Keratinocyte (primary cell): ENCODE measurements around the gene RPP38. TPM values are rescaled to one million over a fixed set of nuclear protein-coding genes. Genes with fewer than 3 reads are reported as not detected.

Experiments used
- DNase-seq: peaks from one replicate; pipeline ENCODE4 v3.0.0-alpha.2; 2011; ENCODE audit warnings: low read depth, missing footprints, low spot score
- FAIRE-seq: peaks from 2 replicates; lab custom pipeline; 2011; peaks lifted over from hg19 to GRCh38; lab: Jason Lieb, UNC
- H2AFZ ChIP-seq: 2 replicates; pipeline ENCODE4 v1.6.0; 2012; ENCODE audit warnings: low read length, control low read depth, inconsistent platforms; ENCODE audit not compliant: control insufficient read depth
- H3K27ac ChIP-seq: 2 replicates; pipeline ENCODE4 v1.5.1; 2011; ENCODE audit warnings: low read length; ENCODE audit not compliant: control insufficient read depth, insufficient read depth
- H3K27me3 ChIP-seq: 3 replicates; pipeline ENCODE4 v1.6.0; 2011; ENCODE audit warnings: low read length; ENCODE audit not compliant: control insufficient read depth, insufficient read depth; ENCODE audit errors: extremely low read depth
- H3K36me3 ChIP-seq, 2 experiments: 2 replicates in 1 of 2; 3 replicates in 1 of 2; pipeline ENCODE4 v1.5.1; 2011; ENCODE audit warnings: low read length in 2 of 2, mild to moderate bottlenecking in 1 of 2; ENCODE audit not compliant: control insufficient read depth in 2 of 2, insufficient read depth in 2 of 2; ENCODE audit errors: extremely low read depth in 1 of 2
- H3K4me1 ChIP-seq: 3 replicates; pipeline ENCODE4 v1.5.1; 2011; ENCODE audit warnings: low read length; ENCODE audit not compliant: control insufficient read depth, insufficient read depth; ENCODE audit errors: extremely low read depth
- H3K4me2 ChIP-seq: 3 replicates; pipeline ENCODE4 v1.6.0; 2011; ENCODE audit warnings: low read depth, low read length; ENCODE audit not compliant: control insufficient read depth, insufficient read depth; ENCODE audit errors: extremely low read depth
- H3K4me3 ChIP-seq, 3 experiments: fragments of 200-600 bp in 1 of 3; sonication (generic) in 1 of 3; 2 replicates in 2 of 3; 3 replicates in 1 of 3; pipeline ENCODE4 v1.5.1; 2011 to 2016; ENCODE audit warnings: low read length in 3 of 3, mild to moderate bottlenecking in 3 of 3, control low read depth in 2 of 3, inconsistent platforms in 1 of 3, low read depth in 1 of 3, mixed read lengths in 1 of 3, mixed run types in 1 of 3, moderate library complexity in 1 of 3; ENCODE audit not compliant: control insufficient read depth in 2 of 3, insufficient read depth in 2 of 3; ENCODE audit errors: extremely low read depth in 1 of 3
- H3K79me2 ChIP-seq: 2 replicates; pipeline ENCODE4 v1.6.0; 2012; ENCODE audit warnings: low read length; ENCODE audit not compliant: control insufficient read depth, insufficient read depth
- H3K9ac ChIP-seq: 3 replicates; pipeline ENCODE4 v1.6.0; 2011; ENCODE audit warnings: low read length; ENCODE audit not compliant: control insufficient read depth, insufficient read depth; ENCODE audit errors: extremely low read depth
- H3K9me1 ChIP-seq: 3 replicates; pipeline ENCODE4 v1.6.0; 2011; ENCODE audit warnings: low read length; ENCODE audit not compliant: control insufficient read depth, insufficient read depth; ENCODE audit errors: extremely low read depth
- H3K9me3 ChIP-seq: 2 replicates; pipeline ENCODE4 v1.5.1; 2012; ENCODE audit warnings: low read depth, low read length; ENCODE audit not compliant: control insufficient read depth
- H4K20me1 ChIP-seq: 3 replicates; pipeline ENCODE4 v1.6.0; 2011; ENCODE audit warnings: low read length; ENCODE audit not compliant: control insufficient read depth, insufficient read depth; ENCODE audit errors: extremely low read depth
- EZH2 ChIP-seq: IDR thresholded peaks from one replicate; pipeline ENCODE4 v1.6.1; 2012; ENCODE audit warnings: inconsistent platforms, mild to moderate bottlenecking, low read length, moderate library complexity
- dilution Hi-C: fragments of 300-500 bp; cut with MboI; formaldehyde crosslinking; loops from one replicate; pipeline ENCODE4 v1.7.0; 2020; ENCODE audit warnings: low sequenced_read_pairs; ENCODE audit not compliant: extremely low pct_ligation_motif_present
- polyA plus RNA-seq, 5 experiments: library from polyadenylated mRNA; depleted of rRNA in 3 of 5; stranded (reverse) in 3 of 5; stranded (forward) in 1 of 5; unstranded in 1 of 5; fragments of >200 nt; gene quantifications; 1 replicate in 1 of 5; 2 replicates in 3 of 5; 3 replicates in 1 of 5; pipeline versions ENCODE4 v1.2.1 to v1.2.3, GENCODE V29; 2011 to 2012; ENCODE audit warnings: missing spikeins in 2 of 5, low read depth in 1 of 5, low replicate concordance in 1 of 5
- TF ChIP-seq, protein P1 (sequence below), 3 experiments: IDR thresholded peaks in 1 of 3; conservative IDR thresholded peaks in 1 of 3; optimal IDR thresholded peaks in 1 of 3; 2 replicates in 2 of 3; 3 replicates in 1 of 3; pipeline versions ENCODE3 to v1.5.1; 2011; ENCODE audit warnings: low read length in 3 of 3, mild to moderate bottlenecking in 3 of 3, moderate library complexity in 2 of 3, control low read depth in 1 of 3, inconsistent platforms in 1 of 3; ENCODE audit not compliant: insufficient read depth in 2 of 3; ENCODE audit errors: extremely low read depth in 1 of 3

The RPP38 gene
- polyA plus RNA-seq, 1 donor (not counting 4 experiments of a cell fraction or from before 2014, with no cell fraction given): 32.4 TPM

DNA sequence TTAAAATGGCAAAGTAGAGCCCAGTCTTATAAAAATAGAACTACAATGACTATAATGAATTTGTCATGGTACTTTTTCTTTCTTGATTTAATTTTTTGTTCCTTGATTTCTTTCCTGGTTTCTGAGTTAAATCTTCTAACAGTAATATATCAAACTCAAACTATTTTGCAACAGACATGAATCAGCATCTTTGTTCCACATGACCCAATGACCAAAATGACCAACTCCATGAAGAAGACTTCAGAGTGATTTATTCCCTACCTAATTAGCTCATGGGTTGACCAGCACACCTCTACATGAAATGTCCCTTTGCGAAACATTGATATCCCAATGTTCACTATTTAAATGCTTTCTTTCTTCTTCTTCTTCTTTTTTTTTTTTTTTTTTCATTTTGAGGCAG, 40.5 kb downstream of the RPP38 start:
- no peak for TF ChIP-seq EZH2
- TF ChIP-seq, protein P1, sequence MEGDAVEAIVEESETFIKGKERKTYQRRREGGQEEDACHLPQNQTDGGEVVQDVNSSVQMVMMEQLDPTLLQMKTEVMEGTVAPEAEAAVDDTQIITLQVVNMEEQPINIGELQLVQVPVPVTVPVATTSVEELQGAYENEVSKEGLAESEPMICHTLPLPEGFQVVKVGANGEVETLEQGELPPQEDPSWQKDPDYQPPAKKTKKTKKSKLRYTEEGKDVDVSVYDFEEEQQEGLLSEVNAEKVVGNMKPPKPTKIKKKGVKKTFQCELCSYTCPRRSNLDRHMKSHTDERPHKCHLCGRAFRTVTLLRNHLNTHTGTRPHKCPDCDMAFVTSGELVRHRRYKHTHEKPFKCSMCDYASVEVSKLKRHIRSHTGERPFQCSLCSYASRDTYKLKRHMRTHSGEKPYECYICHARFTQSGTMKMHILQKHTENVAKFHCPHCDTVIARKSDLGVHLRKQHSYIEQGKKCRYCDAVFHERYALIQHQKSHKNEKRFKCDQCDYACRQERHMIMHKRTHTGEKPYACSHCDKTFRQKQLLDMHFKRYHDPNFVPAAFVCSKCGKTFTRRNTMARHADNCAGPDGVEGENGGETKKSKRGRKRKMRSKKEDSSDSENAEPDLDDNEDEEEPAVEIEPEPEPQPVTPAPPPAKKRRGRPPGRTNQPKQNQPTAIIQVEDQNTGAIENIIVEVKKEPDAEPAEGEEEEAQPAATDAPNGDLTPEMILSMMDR (optimal IDR thresholded peaks at IDR 0.05 in 1 of 3, IDR thresholded peaks at IDR 0.05 in 1 of 3, conservative IDR thresholded peaks at IDR 0.05 in 1 of 3; ENCODE audit: extremely low read depth in 1 of 3, insufficient read depth in 2 of 3, low read length in 3 of 3): no peak
- no peaks in the 10 kb centered on the region for H3K4me1 ChIP-seq
- H3K36me3 ChIP-seq: peaks cover 8 to 15% of the 10 kb centered on the region in 2 experiments
- no peaks in the 10 kb centered on the region for H3K27me3 ChIP-seq
- FAIRE-seq (no peak), DNase-seq (no peak)
- H3K4me2 ChIP-seq: no peak overlapping the region
- H3K79me2 ChIP-seq: peaks cover under 1% of the 10 kb centered on the region
- no peak overlapping the region for H3K9ac ChIP-seq
- H3K4me3 ChIP-seq: no peak overlapping the region
- H3K9me1 ChIP-seq: no peaks in the 10 kb centered on the region
- H4K20me1 ChIP-seq: no peaks in the 10 kb centered on the region
- H2AFZ ChIP-seq: no peak overlapping the region
- H3K27ac ChIP-seq: no peak overlapping the region
- dilution Hi-C loops: no loop called here
- no peaks in the 10 kb centered on the region for H3K9me3 ChIP-seq

DNA sequence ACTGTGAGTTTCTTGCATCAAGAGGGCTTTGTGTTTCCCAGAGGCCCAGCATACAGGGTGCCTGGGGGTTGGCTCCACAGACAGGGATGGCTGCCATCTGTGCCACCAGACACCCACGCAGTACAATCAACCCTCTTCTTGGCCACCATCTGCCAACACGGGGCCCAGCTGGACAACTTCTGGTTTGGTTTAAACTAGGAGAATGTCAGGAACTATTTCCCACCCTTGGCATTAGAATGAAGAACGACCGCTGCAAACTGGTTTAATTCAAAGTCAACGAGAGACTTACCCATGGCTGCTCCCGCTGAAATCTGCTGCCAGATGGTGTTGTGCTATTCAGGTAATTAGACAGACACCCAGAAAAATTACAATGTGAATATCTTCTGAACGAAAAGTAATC, 43.5 kb downstream of the RPP38 start:
- H3K9me1 ChIP-seq: no peaks in the 10 kb centered on the region
- no peak for DNase-seq
- H3K27ac ChIP-seq: no peak overlapping the region
- H3K27me3 ChIP-seq: no peaks in the 10 kb centered on the region
- dilution Hi-C loops: no loop called here
- H3K36me3 ChIP-seq: peaks cover 4 to 6% of the 10 kb centered on the region in 2 experiments
- no peaks in the 10 kb centered on the region for H4K20me1 ChIP-seq
- no peak overlapping the region for H2AFZ ChIP-seq
- H3K79me2 ChIP-seq: peaks cover 20% of the 10 kb centered on the region
- H3K9ac ChIP-seq: no peak overlapping the region
- no peak overlapping the region for H3K4me2 ChIP-seq
- FAIRE-seq: no peak
- no peak overlapping the region for H3K4me3 ChIP-seq
- H3K9me3 ChIP-seq: no peaks in the 10 kb centered on the region
- no peak for TF ChIP-seq EZH2
- TF ChIP-seq, protein P1 (optimal IDR thresholded peaks at IDR 0.05 in 1 of 3, IDR thresholded peaks at IDR 0.05 in 1 of 3, conservative IDR thresholded peaks at IDR 0.05 in 1 of 3; ENCODE audit: extremely low read depth in 1 of 3, insufficient read depth in 2 of 3, low read length in 3 of 3): no peak
- no peaks in the 10 kb centered on the region for H3K4me1 ChIP-seq
